SW480 (cell line): ENCODE data around the gene OSBPL5.

Experiments
- DNase-seq: peaks from one replicate; pipeline ENCODE4 v3.0.0-alpha.2; 2016; ENCODE audit warnings: low spot score

The OSBPL5 gene, protein sequence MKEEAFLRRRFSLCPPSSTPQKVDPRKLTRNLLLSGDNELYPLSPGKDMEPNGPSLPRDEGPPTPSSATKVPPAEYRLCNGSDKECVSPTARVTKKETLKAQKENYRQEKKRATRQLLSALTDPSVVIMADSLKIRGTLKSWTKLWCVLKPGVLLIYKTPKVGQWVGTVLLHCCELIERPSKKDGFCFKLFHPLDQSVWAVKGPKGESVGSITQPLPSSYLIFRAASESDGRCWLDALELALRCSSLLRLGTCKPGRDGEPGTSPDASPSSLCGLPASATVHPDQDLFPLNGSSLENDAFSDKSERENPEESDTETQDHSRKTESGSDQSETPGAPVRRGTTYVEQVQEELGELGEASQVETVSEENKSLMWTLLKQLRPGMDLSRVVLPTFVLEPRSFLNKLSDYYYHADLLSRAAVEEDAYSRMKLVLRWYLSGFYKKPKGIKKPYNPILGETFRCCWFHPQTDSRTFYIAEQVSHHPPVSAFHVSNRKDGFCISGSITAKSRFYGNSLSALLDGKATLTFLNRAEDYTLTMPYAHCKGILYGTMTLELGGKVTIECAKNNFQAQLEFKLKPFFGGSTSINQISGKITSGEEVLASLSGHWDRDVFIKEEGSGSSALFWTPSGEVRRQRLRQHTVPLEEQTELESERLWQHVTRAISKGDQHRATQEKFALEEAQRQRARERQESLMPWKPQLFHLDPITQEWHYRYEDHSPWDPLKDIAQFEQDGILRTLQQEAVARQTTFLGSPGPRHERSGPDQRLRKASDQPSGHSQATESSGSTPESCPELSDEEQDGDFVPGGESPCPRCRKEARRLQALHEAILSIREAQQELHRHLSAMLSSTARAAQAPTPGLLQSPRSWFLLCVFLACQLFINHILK

DNA sequence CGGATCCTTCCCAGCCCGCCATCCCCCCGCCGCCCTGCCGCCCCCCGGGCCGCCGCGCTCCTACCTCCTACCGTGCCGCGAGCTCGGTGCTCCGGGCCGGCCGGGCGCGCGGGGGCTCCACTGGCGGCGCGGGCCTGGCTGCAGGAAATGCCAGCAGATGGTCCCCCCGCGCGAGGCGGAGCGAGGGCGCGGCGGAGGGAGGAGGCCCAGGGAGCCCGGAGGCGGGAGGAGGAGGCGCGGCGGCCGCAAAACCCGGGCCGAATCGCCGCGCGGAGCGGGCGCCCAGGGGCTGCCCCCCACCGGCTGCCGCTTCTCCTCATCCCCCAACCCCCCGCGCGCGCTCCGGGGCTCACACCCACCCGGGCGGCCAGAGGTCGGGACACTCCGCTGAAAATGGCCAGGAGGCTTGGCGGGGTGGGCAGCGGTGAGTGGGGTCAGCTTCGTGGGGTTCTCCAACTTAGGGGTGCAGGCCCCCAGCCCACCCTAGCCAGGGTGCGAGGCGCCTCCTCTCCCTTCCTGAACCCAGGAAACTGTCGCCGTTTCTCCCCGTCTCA, at the start of gene OSBPL5:
TSS of gene OSBPL5 (minus strand) at position 159 of the 554 bp plus-strand sequence. CDS start 36,162 bp downstream, outside the sequence.
- DNase-seq, result peak; percentile 41

DNA sequence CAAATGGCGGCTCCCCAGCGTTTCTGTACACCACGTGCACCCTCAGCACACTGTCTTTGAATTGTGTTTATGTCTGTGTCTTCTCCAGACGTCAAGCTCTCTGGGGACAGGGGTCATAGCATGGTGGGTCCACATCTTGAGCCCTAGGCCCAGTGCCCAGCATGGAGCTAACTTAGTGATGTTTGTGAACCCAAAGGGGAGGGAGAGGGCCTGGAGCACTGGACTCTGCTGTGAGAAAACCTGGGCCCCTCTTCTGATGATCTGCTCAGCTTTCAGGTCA, 49.2 kb upstream of the OSBPL5 start:
- no peak for DNase-seq

DNA sequence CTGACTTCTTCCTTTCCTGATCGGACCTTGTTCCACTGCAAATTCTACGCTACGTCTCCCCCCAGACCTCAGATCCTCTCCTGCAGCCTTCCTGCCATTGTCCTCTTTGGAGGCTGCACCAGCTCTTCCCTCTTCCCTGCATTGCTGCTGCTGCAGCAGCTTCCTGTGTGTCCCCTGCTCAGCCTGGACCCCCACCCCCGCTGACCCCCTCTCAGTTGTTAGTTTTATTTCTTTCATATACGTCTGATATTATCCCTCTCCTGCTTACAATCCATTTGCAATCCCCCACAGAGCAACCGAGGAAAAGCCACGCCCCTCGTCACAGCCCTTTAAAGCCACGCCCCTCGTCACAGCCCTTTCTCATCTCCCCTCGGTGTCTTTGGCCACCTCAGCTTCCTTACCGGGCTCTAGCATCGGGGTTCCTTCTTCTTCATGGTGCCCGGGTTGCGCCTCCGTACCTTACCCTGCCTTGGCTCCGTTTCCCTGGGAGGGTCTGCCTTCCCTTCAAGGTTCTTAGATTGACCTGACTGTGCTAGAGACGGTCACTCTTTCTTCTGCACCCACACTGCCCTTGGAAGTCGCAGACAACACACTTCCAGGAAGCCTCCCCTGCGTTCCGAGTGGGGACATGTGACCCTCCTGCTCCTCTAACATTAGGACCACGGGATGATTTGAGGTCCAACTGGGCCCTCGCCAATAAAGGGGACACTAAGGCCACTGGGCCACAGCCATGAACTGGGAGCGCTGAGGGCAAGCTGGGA, 48.7 kb upstream of the OSBPL5 start:
- DNase-seq, result no peak

DNA sequence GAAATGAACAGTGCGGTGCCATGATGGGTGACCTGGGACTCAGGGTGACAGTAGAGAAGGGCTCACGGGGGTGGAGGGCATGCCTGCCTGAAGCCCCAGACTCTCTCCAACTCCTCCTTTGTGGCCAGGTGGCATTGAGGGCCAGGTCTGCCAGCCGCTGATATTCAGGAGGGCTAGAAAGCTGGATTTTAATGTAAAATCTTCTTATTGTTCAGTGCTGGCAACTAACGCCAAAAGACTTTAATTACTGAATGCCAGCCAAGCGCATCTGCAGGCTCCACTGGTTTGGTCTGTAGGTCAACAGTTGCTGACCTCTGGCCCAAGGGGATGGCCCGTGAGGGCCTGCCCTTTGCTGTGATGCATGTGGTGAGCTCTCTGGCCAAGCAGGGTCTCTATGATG, 43.2 kb upstream of the OSBPL5 start:
- no peak for DNase-seq

DNA sequence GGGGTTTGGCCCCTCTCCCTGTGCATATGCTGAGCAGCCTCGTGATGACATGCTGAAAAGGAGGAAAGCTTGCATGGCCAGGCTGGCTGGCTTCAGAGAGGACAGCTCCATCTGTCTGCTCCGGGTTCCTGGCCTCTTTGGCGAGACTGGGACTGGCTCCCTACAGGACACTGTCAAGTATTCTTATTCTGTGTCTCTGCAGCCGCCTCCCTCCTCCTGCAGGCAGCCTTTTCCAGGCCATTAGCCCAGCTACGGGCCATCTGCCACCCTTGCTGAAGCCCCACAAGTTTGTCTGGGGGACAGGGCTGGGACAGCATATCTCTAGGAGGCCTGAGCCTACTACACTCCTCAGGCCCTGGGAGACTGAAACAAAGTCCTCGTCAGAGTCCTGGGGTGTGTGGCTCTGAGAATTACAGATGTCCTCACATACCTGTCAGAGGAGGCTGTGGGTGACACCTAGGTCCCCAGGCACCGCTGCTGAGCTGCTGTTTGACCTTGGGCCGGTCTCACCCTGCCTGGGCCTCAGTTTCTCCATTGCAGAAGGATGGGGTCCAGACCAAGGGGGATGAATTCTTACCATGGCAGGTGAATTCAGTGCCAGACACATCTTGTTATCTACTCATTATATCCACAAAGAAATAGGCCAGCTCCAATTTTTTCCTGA, 42.5 kb upstream of the OSBPL5 start:
- no peak for DNase-seq

DNA sequence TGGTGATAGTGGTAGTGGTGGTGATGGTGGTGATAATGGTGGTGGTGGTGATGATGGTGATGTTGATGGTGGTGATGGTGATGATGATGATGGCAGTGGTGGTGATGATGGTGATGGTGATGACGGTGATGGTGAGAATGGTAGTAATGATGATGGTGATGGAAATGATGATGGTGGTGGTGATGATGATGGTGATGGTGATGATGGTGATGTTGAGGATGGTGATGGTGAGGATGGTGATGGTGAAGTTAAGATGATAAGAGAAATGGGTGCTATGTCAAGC, 41.8 kb upstream of the OSBPL5 start:
- no peak for DNase-seq

DNA sequence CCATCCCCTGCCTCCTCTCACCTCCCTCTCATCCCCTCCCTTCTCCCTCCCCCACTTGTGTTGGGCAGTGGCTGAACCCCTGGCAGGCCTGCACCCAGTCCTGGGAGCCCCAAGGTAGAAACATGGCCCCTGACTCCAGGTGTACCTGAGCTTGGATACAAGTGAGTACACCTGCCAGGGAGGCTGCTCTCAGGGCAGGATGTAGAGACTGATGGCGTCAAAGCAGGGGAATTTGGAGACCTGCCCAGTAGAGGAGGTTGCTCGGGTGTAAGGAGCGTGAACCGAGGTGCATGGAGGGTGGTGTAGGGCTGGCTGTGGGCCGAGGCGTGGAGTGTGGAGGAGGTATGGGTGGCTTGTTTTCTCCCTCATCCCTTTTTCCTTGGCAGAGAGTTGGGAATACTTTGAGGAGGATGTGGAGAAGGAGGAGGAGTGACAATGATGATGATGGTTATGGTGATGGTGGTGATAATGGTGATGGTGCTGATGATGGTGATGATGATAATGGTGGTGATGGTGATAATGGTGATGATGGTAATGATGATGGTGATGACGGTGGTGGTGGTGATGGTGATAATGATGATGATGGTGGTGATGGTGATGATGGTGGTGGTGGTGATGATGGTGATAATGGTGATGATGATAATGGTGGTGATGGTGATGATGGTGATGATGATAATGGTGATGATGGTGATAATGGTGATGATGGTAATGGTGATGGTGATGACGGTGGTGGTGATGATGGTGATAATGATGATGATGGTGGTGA, 41.2 kb upstream of the OSBPL5 start:
- no peak for DNase-seq

DNA sequence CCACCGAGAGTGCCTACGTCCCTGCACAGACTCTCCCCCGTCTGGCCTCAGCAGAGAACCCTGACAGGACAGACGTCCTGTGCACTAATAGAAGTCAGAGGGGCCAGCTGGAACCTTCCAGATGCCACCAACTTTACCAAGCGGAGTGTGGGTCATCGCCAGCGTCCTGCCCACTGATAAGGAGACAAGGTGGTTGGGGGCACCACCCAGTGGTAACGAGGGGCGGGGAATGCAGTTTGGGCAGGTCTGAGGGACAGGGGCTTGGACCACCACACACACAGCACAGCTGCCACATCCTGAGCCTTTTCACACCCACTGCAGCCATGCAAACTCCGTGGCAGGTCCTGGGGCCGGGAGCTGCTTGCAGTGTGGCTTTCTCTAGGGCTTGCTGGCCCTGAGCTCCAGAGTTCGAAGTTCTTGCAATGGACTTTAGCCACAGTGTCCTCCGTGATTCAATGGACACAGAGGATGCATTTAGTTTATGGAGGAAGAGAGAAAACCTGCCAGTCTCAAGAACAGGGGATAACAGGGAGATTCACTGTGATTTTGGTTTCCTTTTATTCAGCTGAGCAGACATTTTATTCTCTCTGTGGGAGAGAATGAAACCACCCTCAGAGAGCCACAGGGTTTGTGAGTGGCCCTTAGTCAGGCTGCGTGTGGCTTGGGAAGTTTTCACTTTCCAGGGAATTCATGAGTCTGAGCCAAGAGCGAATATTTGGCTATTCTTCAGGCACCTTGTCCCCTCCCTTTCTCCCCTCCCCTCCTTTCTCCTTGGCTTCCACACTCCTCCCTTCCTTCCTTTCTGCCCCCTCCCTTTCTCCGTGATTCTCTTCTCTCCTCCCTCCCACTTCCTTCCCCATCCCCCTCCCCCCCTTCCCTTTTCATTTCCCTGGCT, 40.4 kb upstream of the OSBPL5 start:
- no peak for DNase-seq

DNA sequence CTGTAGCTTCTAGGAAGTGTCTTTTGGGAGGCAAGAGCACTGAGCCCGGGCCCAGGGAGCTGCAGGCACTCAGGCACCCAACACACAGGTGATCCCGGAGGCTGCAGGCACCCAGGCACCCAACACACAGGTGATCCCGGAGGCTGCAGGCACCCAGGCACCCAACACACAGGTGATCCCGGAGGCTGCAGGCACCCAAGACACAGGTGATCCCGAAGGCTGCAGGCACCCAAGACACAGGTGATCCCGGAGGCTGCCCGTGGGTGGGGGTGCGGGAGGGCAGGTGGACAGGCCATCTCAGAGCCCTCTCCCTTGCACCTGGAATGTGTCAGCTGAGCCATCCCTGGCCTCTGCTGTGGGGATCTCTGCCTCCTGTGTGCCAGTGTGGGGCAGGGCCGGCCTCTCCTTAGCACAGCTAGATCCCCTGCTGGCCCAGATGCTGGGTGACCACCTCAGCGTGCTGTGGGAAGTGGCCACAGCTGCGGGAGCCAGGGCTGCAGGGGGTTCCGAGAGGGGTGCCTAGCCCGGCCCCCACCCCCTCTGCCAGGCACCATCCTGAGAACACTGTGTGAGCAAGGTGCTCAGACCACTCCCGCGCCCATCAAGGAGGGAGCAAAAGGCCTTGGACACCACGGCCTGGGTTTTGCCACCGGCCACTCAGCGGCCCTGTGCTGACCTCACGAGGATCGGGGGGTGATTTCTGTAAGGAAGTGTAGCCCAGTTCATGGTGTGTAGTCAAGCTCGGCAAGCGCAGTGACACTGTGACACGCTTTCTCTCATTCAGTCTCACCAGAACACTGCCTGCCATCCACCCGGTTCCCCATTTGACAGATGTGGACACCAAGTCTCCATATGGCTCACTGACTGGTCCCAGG, 39.3 kb upstream of the OSBPL5 start:
- DNase-seq, result no peak

DNA sequence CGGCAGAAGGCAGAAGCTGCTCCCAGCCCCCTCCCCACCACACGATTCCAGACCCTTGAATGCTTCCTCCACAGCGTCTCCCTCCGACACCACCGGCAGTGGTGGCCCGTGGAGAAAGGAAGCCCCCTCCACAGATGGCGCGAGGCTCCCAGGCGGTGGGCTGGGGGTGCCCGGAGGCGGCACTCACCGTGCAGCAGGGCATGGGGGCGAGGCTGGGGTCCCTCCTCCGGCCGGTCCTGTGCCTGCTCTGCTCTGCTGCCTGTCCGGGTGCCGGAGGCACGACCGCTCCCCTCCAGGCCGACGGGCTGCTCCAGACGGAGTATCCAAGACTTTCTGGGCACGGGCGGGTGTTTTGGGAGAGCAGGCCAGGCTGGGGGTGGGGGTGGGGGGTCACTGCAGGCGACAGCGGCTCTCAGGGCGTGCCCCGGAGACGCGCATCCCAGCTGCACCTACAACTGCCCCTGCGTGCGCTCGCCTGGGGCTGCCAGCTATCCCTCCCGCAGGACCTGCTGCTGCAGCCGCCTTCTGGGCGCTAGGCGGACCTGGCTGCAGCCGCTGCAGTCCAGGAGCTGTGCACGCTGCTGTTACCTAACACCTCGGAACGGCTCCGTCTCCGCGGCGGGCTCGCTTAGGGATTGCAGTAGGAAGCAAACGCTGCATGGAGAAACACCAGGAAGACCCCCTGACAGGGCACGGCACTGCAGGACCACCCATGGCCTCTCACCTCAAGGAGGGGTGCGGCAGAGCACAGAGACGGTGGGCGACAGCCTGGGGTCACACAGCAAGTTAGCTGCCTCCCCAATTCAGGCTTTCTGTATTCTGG, 38.3 kb upstream of the OSBPL5 start:
- no peak for DNase-seq

DNA sequence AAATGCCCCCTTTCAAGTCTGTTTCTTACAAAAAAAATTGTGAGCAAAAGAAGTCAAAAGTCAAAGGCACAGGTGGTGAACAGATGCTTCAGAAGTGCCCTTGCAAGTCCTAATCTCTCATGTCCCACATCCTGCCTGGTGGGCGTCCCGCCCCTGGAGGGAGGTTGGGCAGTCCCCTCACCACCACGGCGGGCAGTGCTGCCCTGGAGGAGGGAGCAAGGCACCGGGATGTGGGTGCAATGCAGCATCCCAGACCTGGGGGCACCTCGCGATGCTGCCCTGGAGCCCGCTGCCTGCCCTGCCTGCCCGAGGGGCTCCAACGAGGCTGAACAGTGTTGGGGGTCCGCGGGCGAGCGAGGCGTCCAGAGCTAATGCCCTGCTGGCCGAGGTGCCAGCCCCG, 37.6 kb upstream of the OSBPL5 start:
- DNase-seq, result no peak

DNA sequence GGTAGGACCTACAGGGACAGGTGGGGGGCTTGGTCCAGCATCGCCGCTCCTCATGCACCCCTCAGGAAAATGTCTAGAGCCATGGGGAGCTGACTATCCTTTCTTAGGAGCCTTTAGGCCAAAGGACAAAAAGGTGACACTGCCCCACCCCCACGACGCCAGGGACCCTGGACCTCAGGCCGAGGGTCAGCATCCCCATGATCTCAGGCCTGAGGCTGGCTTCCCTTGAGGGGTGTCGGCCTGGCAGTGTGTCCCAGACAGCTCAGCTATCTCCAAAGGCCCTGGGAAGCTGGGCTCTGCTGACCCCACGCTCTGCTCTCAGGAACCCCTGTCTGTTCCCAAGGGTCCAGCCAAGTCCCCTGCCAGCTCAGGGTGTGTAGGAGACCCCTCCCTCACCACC, 37.2 kb upstream of the OSBPL5 start:
- DNase-seq, result no peak

DNA sequence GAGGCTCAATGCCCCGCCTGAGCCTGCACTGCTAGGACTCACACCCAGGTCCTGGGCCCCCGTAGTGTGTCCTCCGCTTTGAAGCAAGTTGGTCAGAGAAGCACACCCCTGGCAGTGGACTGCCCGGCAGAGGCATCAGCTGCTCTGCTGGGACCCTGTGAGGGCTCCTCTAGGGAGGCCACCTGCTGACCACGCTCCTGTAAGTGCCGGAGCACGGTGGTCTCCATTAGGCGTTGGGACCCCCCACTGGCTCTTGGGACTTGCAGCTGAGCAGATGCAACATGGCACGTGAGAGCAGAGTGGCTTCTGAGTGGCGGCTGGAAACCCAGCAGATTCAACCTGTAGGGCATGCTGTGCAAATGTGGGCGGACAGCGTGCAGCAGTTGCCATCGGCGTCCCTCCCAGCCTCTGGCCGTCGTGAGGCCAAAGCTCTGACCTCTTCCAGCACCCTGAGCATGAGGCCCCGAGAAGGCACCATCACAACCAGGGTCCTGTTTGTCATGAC, 36.6 kb upstream of the OSBPL5 start:
- no peak for DNase-seq

DNA sequence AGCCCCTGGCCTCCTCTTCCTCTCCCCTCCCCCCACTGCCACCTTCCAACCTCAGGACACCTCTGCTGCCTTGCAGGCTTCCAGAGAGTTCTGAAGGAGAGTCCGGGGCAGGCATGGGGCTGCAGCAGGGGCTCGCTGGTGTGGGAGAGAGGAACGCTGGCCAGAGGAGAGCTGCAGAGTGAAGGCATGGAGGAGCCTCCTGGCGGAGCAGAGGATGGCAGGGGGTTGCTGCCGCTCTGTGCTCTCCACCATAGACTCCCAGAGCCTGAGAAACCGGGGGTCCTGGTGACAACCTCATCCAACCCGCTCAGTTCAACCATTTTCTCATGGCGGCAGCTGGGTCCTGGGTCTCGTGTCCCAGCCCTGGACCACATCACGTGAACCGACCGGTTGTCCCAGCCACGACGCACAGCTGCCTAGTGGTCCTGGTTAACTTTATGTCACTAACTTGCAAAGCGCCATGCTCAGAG, 36.0 kb upstream of the OSBPL5 start:
- no peak for DNase-seq

DNA sequence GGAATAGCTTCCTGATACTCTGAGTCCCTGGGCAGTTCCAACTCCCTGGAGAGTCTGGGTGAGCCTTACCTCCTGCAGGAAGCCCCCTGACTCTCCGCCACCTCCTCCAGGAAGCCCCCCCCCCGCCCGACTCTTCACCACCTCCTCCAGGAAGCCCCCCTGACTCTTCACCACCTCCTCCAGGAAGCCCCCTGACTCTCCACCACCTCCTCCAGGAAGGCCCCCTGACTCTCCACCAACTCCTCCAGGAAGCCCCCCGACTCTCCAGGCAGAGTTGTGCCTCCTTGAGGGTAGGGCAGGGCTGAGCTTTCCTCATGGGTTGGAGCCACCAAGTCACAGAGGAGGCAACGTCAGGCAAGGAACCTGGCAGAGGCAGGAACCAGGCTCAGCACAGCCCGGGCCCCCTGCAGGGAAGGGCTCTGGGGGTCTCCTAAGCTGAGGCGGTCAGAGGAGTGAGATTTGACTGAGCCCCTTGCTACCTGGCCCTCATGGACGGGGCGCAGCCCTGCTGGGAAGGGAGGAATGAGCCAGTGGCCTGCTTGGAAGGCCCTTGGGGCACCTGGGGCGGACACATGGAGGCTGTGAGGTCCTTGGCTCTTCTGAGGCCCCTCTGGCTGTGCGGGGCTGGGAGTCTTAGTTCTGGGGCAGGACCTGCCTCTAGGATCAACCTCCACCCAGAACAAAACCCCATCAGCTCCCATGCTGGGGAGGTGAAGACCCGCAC, 35.4 kb upstream of the OSBPL5 start:
- DNase-seq, result no peak

DNA sequence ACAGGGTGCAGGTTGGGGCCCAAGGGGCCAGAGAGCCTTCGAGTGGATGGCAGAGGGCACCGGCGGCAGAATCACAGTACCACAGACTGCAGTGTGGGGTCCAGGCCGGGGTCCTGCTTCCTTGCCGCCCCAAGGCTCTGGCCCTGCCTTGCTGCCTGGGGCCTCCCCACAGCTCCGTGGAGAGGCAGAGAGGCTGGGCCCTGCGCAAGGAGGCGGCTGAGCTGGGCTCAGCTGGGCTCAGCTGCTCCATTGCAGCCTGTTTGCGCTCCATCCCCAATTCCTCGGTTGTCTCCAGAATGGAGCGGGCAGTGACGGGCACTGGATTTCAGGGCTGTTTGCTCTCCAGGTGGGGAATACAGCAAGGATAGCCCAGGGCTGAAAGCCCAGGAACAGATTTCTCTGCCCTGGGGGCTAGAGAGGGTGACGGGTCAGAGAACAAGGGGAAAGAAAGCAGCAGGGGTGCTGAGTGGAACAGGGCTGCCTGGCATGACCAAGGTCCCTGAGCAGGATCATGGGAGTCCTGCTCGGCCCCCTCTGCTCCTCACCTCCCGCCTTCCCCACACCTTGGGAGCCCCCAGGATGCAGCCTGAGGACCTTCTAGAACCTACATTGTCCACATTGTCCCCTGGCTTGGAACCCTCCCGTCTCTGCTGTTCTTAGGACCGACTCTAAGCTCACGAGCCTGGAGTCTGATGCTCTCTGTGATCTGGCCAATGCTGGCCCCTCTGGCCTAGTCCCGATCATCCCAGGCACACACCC, 34.6 kb upstream of the OSBPL5 start:
- no peak for DNase-seq

DNA sequence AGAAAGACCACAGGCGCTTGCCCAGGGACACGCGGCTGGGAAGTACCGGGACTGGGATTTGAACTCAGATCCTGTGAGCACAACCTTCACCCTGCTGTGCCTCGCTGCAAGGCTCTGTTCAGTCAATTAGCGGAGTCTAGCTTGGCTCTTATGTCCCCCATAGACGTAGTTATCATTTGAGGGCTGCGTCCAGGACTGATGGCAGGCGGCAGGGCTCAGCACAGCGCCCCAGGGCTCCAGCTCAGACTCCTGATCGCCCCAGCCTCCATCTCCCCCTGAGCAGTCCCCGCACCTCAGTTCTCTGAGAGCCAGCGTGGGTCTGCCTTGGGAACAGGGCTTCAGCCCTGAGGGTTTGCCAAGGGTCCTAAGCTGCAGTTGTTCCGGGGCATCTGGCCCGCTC, 33.7 kb upstream of the OSBPL5 start:
- no peak for DNase-seq
